Smooth muscle cell of the brain vasculature (primary cell): ENCODE results near the gene POLR2L.

Experiments
- DNase-seq: peaks from one replicate; pipeline ENCODE4 v3.0.0-alpha.2; 2012; ENCODE audit warnings: low read depth, low spot score

Gene POLR2L

GRCh38 chr11:826836-827145 lies 15.5 kb downstream of the POLR2L start:
- DNase-seq, result no peak

DNA sequence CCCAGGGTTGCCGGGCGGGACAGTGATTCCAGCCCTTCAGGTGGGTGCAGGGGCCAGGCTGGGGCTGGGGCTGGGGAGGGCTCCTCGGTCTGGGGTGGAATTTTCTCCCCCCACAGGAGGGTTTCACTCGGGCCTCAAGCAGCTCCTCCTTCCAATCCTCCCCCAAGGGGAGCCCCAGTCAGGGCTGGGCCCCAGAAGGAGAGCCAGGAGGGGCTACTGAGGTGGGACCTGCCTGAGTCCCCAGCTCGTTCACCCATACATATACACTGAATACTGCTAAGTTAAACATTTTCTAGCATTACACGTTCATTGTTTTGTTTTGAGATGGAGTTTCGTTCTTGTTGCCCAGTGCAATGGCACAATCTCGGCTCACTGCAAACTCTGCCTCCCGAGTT lies 16.1 kb downstream of the POLR2L start:
- DNase-seq, result no peak

GRCh38 chr11:825366-826226 lies 16.7 kb downstream of the POLR2L start:
- DNase-seq, result no peak

DNA sequence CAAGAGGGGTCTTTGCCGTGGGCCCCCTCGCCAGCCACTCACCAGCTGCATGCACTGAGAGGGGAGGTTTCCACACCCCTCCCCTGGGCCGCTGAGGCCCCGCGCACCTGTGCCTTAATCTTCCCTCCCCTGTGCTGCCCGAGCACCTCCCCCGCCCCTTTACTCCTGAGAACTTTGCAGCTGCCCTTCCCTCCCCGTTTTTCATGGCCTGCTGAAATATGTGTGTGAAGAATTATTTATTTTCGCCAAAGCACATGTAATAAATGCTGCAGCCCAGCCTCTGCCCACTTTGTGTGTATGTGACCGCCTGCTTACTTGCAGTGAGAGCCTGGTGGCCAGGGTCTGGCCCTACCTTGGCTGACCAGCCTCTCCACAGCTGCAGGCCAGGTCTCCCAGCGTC lies 17.4 kb downstream of the POLR2L start:
- DNase-seq, result no peak

GRCh38 chr11:824292-824880 lies 17.9 kb downstream of the POLR2L start:
- DNase-seq, result no peak

GRCh38 chr11:823441-824291 lies 18.7 kb downstream of the POLR2L start:
- no peak for DNase-seq

DNA sequence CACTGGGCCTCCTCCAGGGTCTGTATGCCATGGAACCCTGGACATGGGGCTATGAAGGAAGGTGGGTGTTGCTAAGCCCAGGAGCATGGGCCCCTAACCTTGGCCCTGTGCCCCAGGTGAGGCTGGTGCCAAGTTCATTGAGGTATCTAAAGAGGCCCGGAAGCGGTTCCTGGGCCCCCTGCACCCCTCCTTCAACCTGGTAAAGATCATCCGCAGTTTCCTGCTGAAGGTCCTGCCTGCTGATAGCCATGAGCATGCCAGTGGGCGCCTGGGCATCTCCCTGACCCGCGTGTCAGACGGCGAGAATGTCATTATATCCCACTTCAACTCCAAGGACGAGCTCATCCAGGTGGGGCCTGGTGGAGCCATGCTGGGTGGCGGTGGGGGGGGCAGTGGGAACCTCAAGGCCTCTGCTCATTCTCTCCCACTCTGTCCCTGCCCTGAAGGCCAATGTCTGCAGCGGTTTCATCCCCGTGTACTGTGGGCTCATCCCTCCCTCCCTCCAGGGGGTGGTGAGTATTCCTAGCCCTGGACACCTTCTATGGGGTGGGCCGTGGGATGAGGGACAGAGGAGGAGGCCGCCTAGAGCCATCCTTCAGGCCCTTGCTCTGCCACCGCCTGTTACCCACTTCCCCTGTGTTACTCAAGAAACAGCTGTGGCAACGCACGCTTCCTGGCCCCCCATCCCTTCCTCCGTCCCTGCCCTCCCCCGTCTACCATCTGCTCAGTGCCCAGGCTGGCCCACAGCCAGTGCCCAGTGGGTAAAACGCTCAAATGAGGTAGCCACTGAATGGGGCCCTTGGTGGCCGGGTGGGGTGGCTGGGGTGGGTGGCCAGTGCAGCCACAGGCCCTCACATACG lies 20.6 kb downstream of the POLR2L start:
- no peak for DNase-seq

GRCh38 chr11:820655-821511 lies 21.4 kb downstream of the POLR2L start:
- DNase-seq, result no peak

- no peak for DNase-seq
These were observed 22.2 kb downstream of the POLR2L start for GRCh38 chr11:819943-820649.

DNA sequence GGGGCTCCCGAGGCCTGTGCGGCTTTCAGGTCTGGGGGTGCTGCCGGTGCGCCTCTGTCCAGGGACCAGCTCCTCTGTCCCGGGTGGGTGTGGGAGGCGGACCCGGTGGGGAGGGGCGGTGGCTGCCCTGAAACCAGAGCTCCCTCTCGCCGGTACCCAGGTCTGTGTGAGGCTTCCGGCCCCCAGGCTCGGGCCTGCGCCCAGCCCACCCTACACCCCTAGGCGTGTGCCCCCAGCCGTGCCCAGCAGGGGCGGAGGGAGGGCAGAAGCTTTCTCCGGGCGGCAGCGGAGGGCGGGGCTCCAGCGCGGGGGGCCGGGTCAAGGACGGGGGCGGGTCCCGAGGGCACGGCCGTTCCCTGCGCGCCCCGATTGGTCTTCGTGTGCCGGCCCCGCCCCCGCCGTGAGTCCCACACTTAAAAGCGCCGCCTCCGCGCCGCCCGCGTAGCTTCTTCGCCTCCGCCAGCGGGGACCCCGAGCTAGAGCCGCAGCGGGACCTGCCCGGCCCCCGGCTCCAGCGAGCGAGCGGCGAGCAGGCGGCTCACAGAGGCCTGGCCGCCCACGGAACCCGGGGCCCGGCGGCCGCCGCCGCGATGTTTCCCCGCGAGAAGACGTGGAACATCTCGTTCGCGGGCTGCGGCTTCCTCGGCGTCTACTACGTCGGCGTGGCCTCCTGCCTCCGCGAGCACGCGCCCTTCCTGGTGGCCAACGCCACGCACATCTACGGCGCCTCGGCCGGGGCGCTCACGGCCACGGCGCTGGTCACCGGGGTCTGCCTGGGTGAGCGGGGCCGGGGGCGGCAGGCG lies 23.0 kb downstream of the POLR2L start:
- no peak for DNase-seq

- no peak for DNase-seq
These were observed 23.8 kb downstream of the POLR2L start, which contains the start of gene PNPLA2 for GRCh38 chr11:818396-819128. Gene PNPLA2, plus strand, starts transcription at chr11:818914. Its CDS starts 805 bp downstream, at chr11:819719.

DNA sequence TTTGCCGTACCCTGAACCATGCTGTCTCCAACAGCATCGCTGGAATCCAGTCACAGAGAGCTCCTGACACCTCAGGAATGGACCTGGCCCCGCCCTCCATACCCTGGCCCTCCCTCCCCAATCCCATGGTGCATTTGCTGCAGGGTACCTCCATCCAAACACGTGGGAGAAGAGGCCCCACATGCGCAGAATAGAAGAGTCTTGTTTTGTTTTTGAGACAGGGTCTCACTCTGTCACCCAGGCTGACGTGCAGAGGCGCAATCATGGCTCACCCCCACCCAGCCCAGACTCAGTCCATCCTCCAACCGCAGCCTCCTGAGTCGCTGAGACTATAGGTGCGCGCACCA lies 25.9 kb downstream of the POLR2L start:
- no peak for DNase-seq

GRCh38 chr11:815675-816432 lies 26.5 kb downstream of the POLR2L start:
- DNase-seq, result no peak

DNA sequence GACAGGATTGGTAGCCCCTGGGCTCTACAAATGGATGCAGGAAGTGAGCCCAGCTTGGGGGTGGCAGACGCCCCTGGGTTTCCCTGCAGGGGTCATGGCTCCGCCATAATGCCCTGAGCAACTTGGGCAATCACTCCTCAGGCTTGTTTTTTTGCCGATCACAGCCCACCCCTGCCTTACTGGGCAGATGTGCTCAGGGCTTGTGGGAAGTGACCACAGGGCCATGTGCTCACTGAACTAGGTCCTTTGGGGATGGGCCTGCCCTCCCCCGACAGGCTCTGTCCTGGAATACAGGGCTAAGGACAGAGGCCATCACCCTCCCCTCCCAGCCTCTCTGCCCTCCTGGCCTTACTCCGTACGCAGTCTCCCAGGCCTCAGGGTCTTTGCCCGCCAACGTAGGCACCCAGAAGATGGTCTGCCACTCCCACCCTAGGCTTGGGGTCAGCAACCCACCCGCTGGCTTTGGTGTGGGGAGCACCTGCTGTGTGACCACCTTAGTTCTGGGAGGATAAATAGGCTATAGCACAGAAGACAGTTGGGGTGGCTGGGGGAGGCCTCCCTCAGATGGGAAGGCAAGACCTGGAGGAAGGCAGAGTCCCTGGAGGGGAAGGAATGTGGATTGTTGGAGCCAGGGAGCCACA lies 28.8 kb downstream of the POLR2L start:
- DNase-seq, result no peak

- DNase-seq, result no peak
These were observed 29.3 kb downstream of the POLR2L start for GRCh38 chr11:813072-813455.

DNA sequence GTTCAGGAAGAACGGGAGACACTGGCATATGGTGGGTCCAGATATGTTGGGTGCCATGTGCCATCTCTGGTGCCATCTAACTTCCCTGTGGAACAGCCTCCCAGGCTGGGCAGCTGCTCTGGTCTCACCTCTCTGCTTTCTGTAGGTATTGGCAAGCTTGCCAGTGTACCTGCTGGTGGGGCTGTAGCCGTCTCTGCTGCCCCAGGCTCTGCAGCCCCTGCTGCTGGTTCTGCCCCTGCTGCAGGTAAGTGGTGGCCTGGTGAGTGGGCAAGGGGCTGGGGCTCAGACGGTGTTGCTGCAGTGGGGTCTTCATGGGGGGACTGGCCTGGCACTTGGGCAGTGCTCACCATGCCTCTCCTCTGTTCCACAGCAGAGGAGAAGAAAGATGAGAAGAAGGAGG lies 29.9 kb downstream of the POLR2L start:
- DNase-seq, result no peak
